Measurements from ENCODE around the gene TMEM235. TPM values are rescaled to one million over a fixed set of nuclear protein-coding genes. Genes with fewer than 3 reads are reported as not detected.

Gene TMEM235
- total RNA-seq, 3 donors from 2014 or later (not counting 1 experiment from before 2014, with no cell fraction given): not detected

DNA sequence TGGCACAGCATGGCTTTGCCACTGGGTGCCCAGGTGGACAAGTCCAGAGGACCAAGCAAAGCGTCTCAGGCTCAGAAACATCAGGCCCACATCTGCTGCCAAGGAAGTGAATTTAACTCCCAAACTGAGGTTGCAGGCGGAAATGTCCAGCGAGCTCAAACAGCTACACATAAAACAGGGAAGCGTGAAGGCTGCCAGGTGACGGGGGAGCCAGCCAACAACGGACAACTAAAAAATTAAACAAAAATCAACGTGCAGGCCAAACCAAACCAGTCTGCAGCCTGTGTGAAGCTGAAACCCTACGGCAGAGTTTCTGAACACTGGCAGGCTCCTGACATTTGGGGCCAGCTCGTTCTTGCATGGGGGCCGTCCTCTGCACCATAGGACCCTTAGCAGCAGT is 47.1 kb upstream of the TMEM235 start:
- Histone ChIP-seq H3K36me3 (ENCODE audit: control insufficient read depth, insufficient read depth, low read length) (no peaks in the 10 kb centered on the region), H3K27me3 (ENCODE audit: control insufficient read depth, insufficient read depth, low read length) (no peaks in the 10 kb centered on the region), H3K9me3 (ENCODE audit: control insufficient read depth, insufficient read depth, low read length) (no peaks in the 10 kb centered on the region), H3K27ac (ENCODE audit: low read length) (no peak overlapping the region), H3K4me1 (ENCODE audit: control insufficient read depth, insufficient read depth, low read length) (peaks cover 29% of the 10 kb centered on the region), H3K4me3 (ENCODE audit: low read length) (no peak overlapping the region)
- ATAC-seq (no peak), DNase-seq (no peak)
- no peaks in the 10 kb centered on the region for H3K27me3 Mint-ChIP-seq (ENCODE audit: low read depth in 2 of 2)
- H3K4me3 Mint-ChIP-seq: no peak overlapping the region
- intact Hi-C loops (cut with micrococcal nuclease): no loop called here
- peaks cover 9 to 26% of the 10 kb centered on the region in 2 donors for H3K4me1 Mint-ChIP-seq
- H3K36me3 Mint-ChIP-seq: no peaks in the 10 kb centered on the region
- 97% methylated on average over 10 of the region's 10 CpGs for WGBS (ENCODE audit: insufficient coverage)
- TF ChIP-seq, protein P1, sequence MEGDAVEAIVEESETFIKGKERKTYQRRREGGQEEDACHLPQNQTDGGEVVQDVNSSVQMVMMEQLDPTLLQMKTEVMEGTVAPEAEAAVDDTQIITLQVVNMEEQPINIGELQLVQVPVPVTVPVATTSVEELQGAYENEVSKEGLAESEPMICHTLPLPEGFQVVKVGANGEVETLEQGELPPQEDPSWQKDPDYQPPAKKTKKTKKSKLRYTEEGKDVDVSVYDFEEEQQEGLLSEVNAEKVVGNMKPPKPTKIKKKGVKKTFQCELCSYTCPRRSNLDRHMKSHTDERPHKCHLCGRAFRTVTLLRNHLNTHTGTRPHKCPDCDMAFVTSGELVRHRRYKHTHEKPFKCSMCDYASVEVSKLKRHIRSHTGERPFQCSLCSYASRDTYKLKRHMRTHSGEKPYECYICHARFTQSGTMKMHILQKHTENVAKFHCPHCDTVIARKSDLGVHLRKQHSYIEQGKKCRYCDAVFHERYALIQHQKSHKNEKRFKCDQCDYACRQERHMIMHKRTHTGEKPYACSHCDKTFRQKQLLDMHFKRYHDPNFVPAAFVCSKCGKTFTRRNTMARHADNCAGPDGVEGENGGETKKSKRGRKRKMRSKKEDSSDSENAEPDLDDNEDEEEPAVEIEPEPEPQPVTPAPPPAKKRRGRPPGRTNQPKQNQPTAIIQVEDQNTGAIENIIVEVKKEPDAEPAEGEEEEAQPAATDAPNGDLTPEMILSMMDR (IDR thresholded peaks at IDR 0.05): no peak
- H3K9me3 Mint-ChIP-seq: no peaks in the 10 kb centered on the region
- H3K27ac Mint-ChIP-seq: no peak overlapping the region

DNA sequence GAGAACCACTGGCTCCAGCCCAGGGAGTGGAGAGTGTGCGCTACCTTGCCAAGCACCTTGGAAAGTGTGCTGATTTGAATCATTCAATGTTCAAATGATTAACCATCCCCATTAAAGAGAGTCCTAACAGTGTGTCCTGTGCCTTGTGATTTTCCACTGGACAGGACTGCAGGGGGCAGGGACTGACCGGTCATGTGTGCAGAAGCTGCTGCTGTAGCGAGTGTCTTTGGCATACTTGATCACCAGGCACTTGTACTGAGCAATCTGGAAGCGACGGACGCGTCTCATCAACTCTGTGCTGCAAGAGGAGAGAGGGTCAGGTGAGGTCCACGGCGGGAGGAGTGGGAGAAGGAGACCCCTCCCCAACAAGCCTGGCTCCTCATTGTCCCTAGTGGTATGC is 46.6 kb upstream of the TMEM235 start:
- DNase-seq (no peak), ATAC-seq (no peak)
- intact Hi-C loops (cut with micrococcal nuclease): no loop called here
- H3K27ac ChIP-seq (ENCODE audit: low read length): no peak overlapping the region
- peaks cover 24% of the 10 kb centered on the region for H3K4me1 ChIP-seq (ENCODE audit: control insufficient read depth, insufficient read depth, low read length)
- no peak overlapping the region for H3K4me3 Mint-ChIP-seq
- TF ChIP-seq, protein P1 (IDR thresholded peaks at IDR 0.05): no peak
- 93% methylated on average over 8 of the region's 9 CpGs for WGBS (ENCODE audit: insufficient coverage)
- H3K27me3 Mint-ChIP-seq (ENCODE audit: low read depth in 2 of 2): no peaks in the 10 kb centered on the region
- H3K9me3 ChIP-seq (ENCODE audit: control insufficient read depth, insufficient read depth, low read length): no peaks in the 10 kb centered on the region
- no peak overlapping the region for H3K4me3 ChIP-seq (ENCODE audit: low read length)
- no peaks in the 10 kb centered on the region for H3K36me3 Mint-ChIP-seq
- H3K9me3 Mint-ChIP-seq: no peaks in the 10 kb centered on the region
- H3K4me1 Mint-ChIP-seq: peaks cover 9 to 24% of the 10 kb centered on the region in 2 donors
- H3K27ac Mint-ChIP-seq: no peak overlapping the region
- no peaks in the 10 kb centered on the region for H3K36me3 ChIP-seq (ENCODE audit: control insufficient read depth, insufficient read depth, low read length)
- no peaks in the 10 kb centered on the region for H3K27me3 ChIP-seq (ENCODE audit: control insufficient read depth, insufficient read depth, low read length)

DNA sequence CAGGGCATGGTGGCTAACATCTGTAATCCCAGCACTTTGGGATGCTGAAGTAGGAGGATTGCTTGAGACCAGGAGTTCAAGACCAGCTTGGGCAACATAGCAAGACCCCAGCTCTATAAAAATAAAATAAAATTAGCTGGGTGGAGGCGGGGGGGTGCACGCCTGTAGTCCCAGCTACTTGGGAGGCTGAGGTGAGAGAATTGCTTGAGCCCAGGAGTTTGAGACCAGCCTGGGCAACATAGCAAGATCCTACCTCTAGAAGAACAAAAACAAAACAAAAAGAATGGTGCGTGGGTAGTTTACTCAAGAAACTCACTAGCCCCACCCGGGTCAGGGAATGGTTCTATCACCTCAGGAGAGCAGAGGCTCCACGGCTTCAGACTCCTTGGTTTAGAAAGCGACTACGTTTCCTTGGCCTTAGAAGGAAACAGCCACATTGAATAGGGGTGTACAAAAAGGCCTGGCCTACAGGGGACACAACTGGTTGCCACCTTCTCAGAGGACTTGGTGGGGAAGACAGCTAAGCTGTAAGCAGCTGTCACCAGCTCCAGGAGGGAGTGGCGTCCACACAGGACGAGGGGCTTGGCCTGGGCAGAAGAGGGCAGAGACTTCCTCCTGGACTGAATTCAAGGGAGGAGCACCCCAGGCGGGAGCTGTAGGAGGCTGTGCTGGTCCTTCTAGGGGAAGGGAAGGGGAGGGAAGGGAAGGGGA is 45.3 kb upstream of the TMEM235 start:
- TF ChIP-seq, protein P1 (IDR thresholded peaks at IDR 0.05): no peak
- DNase-seq: peak in 1 of 2 donors; percentile 21
- Mint-ChIP-seq H3K4me3 (peak overlapping the region; percentile 72), H3K36me3 (no peaks in the 10 kb centered on the region), H3K27me3 (ENCODE audit: low read depth in 2 of 2) (no peaks in the 10 kb centered on the region), H3K4me1 (peaks cover 0 to 15% of the 10 kb centered on the region in 2 donors), H3K27ac (peak overlapping the region in 1 of 2 donors; percentile 59), H3K9me3 (no peaks in the 10 kb centered on the region)
- no peaks in the 10 kb centered on the region for H3K27me3 ChIP-seq (ENCODE audit: control insufficient read depth, insufficient read depth, low read length)
- no peaks in the 10 kb centered on the region for H3K36me3 ChIP-seq (ENCODE audit: control insufficient read depth, insufficient read depth, low read length)
- no peak overlapping the region for H3K4me3 ChIP-seq (ENCODE audit: low read length)
- 75% methylated on average over 8 of the region's 10 CpGs for WGBS (ENCODE audit: insufficient coverage)
- intact Hi-C loops (cut with micrococcal nuclease): no loop called here
- no peak for ATAC-seq
- no peak overlapping the region for H3K27ac ChIP-seq (ENCODE audit: low read length)
- H3K4me1 ChIP-seq (ENCODE audit: control insufficient read depth, insufficient read depth, low read length): peaks cover 17% of the 10 kb centered on the region
- H3K9me3 ChIP-seq (ENCODE audit: control insufficient read depth, insufficient read depth, low read length): no peaks in the 10 kb centered on the region
